ENCODE data around the gene COL23A1. TPM values are rescaled to one million over a fixed set of nuclear protein-coding genes. Genes with fewer than 3 reads are reported as not detected.

The COL23A1 gene
- polyA plus RNA-seq, 3 donors: 0.11 to 0.21 TPM; not detected in 1

GRCh38 chr5:178207917-178208280, 382.3 kb downstream of the COL23A1 start:
- peaks cover 20 to 34% of the 10 kb centered on the region in 2 donors for H3K4me1 ChIP-seq (ENCODE audit: control insufficient read depth in 1 of 2, insufficient read depth in 2 of 2, low read length in 2 of 2)
- Mint-ChIP-seq H3K27me3 (ENCODE audit: low read depth in 3 of 3) (peaks cover 0 to 1% (median 0%) of the 10 kb centered on the region in 3 donors), H3K4me3 (no peak overlapping the region), H3K4me1 (peaks cover 33% of the 10 kb centered on the region), H3K27ac (peak overlapping the region in 6 of 7 donors; percentile 29 to 82 (median 50)), H3K36me3 (peaks cover 67 to 68% of the 10 kb centered on the region in 2 donors), H3K9me3 (no peaks in the 10 kb centered on the region)
- H3K9ac ChIP-seq (ENCODE audit: insufficient read depth, low read length, poor library complexity, severe bottlenecking): no peak overlapping the region
- WGBS (ENCODE audit: insufficient coverage): no CpG with 5 or more reads among the region's 1 CpG
- peaks cover 78% of the 10 kb centered on the region for H4K20me1 ChIP-seq (ENCODE audit: insufficient read depth, low read length)
- DNase-seq: no peak
- peak overlapping the region in 1 of 2 donors; percentile 6 for H3K27ac ChIP-seq (ENCODE audit: low read depth in 1 of 2, low read length in 2 of 2)
- no peaks in the 10 kb centered on the region for H3K27me3 ChIP-seq (ENCODE audit: control insufficient read depth in 2 of 2, insufficient read depth in 2 of 2, low read length in 2 of 2)
- H3K4me2 ChIP-seq (replicated peaks; ENCODE audit: extremely low read depth, low read length, poor library complexity, severe bottlenecking): no peak overlapping the region
- TF ChIP-seq, protein P1, sequence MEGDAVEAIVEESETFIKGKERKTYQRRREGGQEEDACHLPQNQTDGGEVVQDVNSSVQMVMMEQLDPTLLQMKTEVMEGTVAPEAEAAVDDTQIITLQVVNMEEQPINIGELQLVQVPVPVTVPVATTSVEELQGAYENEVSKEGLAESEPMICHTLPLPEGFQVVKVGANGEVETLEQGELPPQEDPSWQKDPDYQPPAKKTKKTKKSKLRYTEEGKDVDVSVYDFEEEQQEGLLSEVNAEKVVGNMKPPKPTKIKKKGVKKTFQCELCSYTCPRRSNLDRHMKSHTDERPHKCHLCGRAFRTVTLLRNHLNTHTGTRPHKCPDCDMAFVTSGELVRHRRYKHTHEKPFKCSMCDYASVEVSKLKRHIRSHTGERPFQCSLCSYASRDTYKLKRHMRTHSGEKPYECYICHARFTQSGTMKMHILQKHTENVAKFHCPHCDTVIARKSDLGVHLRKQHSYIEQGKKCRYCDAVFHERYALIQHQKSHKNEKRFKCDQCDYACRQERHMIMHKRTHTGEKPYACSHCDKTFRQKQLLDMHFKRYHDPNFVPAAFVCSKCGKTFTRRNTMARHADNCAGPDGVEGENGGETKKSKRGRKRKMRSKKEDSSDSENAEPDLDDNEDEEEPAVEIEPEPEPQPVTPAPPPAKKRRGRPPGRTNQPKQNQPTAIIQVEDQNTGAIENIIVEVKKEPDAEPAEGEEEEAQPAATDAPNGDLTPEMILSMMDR (IDR thresholded peaks at IDR 0.05): no peak
- no peak overlapping the region for H2AFZ ChIP-seq (ENCODE audit: insufficient read depth, low read depth, low read length, poor library complexity, severe bottlenecking)
- intact Hi-C loops (cut with micrococcal nuclease): no loop called here
- peaks cover 63 to 68% of the 10 kb centered on the region in 2 donors for H3K36me3 ChIP-seq (replicated peaks in 1 of 2; ENCODE audit: control insufficient read depth in 1 of 2, insufficient read depth in 2 of 2, low read length in 2 of 2)
- no peaks in the 10 kb centered on the region for H3K9me3 ChIP-seq (replicated peaks in 1 of 2; ENCODE audit: control insufficient read depth in 1 of 2, insufficient read depth in 1 of 2, low read length in 2 of 2)
- H3K79me2 ChIP-seq (ENCODE audit: insufficient read depth, low read length): peaks cover 88% of the 10 kb centered on the region
- H3K4me3 ChIP-seq (replicated peaks in 1 of 3; ENCODE audit: low read depth in 2 of 3, low read length in 3 of 3): no peak overlapping the region

- TF ChIP-seq, protein P1 (IDR thresholded peaks at IDR 0.05): no peak
- H3K36me3 ChIP-seq (replicated peaks in 1 of 2; ENCODE audit: control insufficient read depth in 1 of 2, insufficient read depth in 2 of 2, low read length in 2 of 2): peaks cover 57 to 63% of the 10 kb centered on the region in 2 donors
- no peak overlapping the region for H2AFZ ChIP-seq (ENCODE audit: insufficient read depth, low read depth, low read length, poor library complexity, severe bottlenecking)
- no peaks in the 10 kb centered on the region for H3K9me3 ChIP-seq (replicated peaks in 1 of 2; ENCODE audit: control insufficient read depth in 1 of 2, insufficient read depth in 1 of 2, low read length in 2 of 2)
- H3K4me3 ChIP-seq (replicated peaks in 1 of 3; ENCODE audit: low read depth in 2 of 3, low read length in 3 of 3): no peak overlapping the region
- WGBS (ENCODE audit: insufficient coverage): 100% methylated on average over 3 of the region's 5 CpGs
- H3K27me3 Mint-ChIP-seq (ENCODE audit: low read depth in 3 of 3): peaks cover 0 to 1% (median 0%) of the 10 kb centered on the region in 3 donors
- peaks cover 72% of the 10 kb centered on the region for H4K20me1 ChIP-seq (ENCODE audit: insufficient read depth, low read length)
- intact Hi-C loops (cut with micrococcal nuclease): no loop called here
- H3K4me2 ChIP-seq (replicated peaks; ENCODE audit: extremely low read depth, low read length, poor library complexity, severe bottlenecking): no peak overlapping the region
- peak overlapping the region in 6 of 7 donors; percentile 21 to 65 (median 32) for H3K27ac Mint-ChIP-seq
- H3K9me3 Mint-ChIP-seq: no peaks in the 10 kb centered on the region
- H3K36me3 Mint-ChIP-seq: peaks cover 62 to 63% of the 10 kb centered on the region in 2 donors
- H3K4me3 Mint-ChIP-seq: no peak overlapping the region
- H3K9ac ChIP-seq (ENCODE audit: insufficient read depth, low read length, poor library complexity, severe bottlenecking): no peak overlapping the region
- H3K4me1 ChIP-seq (ENCODE audit: control insufficient read depth in 1 of 2, insufficient read depth in 2 of 2, low read length in 2 of 2): peaks cover 20 to 38% of the 10 kb centered on the region in 2 donors
- peaks cover 86% of the 10 kb centered on the region for H3K79me2 ChIP-seq (ENCODE audit: insufficient read depth, low read length)
- H3K27ac ChIP-seq (ENCODE audit: low read depth in 1 of 2, low read length in 2 of 2): peak overlapping the region in 1 of 2 donors; percentile 6
- peaks cover 35% of the 10 kb centered on the region for H3K4me1 Mint-ChIP-seq
- H3K27me3 ChIP-seq (ENCODE audit: control insufficient read depth in 2 of 2, insufficient read depth in 2 of 2, low read length in 2 of 2): no peaks in the 10 kb centered on the region
- no peak for DNase-seq
Measured at GRCh38 chr5:178207183-178207916, 382.8 kb downstream of the COL23A1 start.
